CD4-positive, CD25-positive, alpha-beta regulatory T cell (primary cell): ENCODE data around the gene B4GALT4. TPM values are rescaled to one million over a fixed set of nuclear protein-coding genes. Genes with fewer than 3 reads are reported as not detected.
A peak's percentile ranks its signal among the peaks of the same experiment; 100 is the strongest.
"Not testable (repeated sequence)": the region's sequence is repeated elsewhere in the genome, so short reads cannot be mapped to it uniquely, and the experiment has no call there.

Experiments
- ATAC-seq, 2 donors: fragments of 150-1000 bp; cut with Tn5 transposase; one replicate each; pipeline ENCODE4 v1.10.0; 2021; ENCODE audit warnings: low read depth in 2 of 2, moderate number of reproducible peaks in 2 of 2, moderate library complexity in 1 of 2
- DNase-seq, 3 donors: peaks; one replicate each; pipeline versions ENCODE4 v3.0.0 to v3.0.0-alpha.2; 2012 to 2022; ENCODE audit warnings: mixed read lengths in 1 of 3
- H3K27ac ChIP-seq: one replicate; pipeline ENCODE4 v1.7.0; 2013; ENCODE audit warnings: mild to moderate bottlenecking, low read length; ENCODE audit not compliant: insufficient read depth, poor library complexity, severe bottlenecking
- H3K27me3 ChIP-seq: one replicate; pipeline ENCODE4 v1.7.0; 2013; ENCODE audit warnings: low read length; ENCODE audit not compliant: control insufficient read depth, insufficient read depth
- H3K36me3 ChIP-seq: one replicate; pipeline ENCODE4 v1.7.0; 2013; ENCODE audit warnings: mild to moderate bottlenecking, low read length, moderate library complexity; ENCODE audit not compliant: control insufficient read depth, insufficient read depth
- H3K4me1 ChIP-seq: 2 replicates; pipeline ENCODE4 v1.7.0; 2013; ENCODE audit warnings: mild to moderate bottlenecking, low read length; ENCODE audit not compliant: insufficient read depth, control insufficient read depth, poor library complexity, severe bottlenecking
- H3K4me3 ChIP-seq: one replicate; pipeline ENCODE4 v1.7.0; 2013; ENCODE audit warnings: low read depth, mild to moderate bottlenecking, low read length, moderate library complexity
- H3K9me3 ChIP-seq, 2 experiments: 1 replicate in 1 of 2; 2 replicates in 1 of 2; pipeline ENCODE4 v1.7.0; 2013; ENCODE audit warnings: low read length in 2 of 2, mild to moderate bottlenecking in 1 of 2, moderate library complexity in 1 of 2; ENCODE audit not compliant: control insufficient read depth in 2 of 2
- H3K27ac Mint-ChIP-seq, 3 donors: one replicate each; pipeline ENCODE4 v1.8.0; 2020 to 2022; ENCODE audit warnings: mild to moderate bottlenecking in 3 of 3, mixed read lengths in 3 of 3, moderate library complexity in 2 of 3
- H3K27me3 Mint-ChIP-seq: one replicate; pipeline ENCODE4 v1.8.0; 2022; ENCODE audit warnings: mild to moderate bottlenecking, mixed read lengths
- H3K36me3 Mint-ChIP-seq: one replicate; pipeline ENCODE4 v1.8.0; 2020; ENCODE audit warnings: mixed read lengths
- H3K4me1 Mint-ChIP-seq, 4 donors: one replicate each; pipeline ENCODE4 v1.8.0; 2020 to 2022; ENCODE audit warnings: mixed read lengths in 4 of 4, mild to moderate bottlenecking in 1 of 4
- H3K4me3 Mint-ChIP-seq, 4 donors: one replicate each; pipeline ENCODE4 v1.8.0; 2020 to 2022; ENCODE audit warnings: mild to moderate bottlenecking in 4 of 4, mixed read lengths in 4 of 4, moderate library complexity in 3 of 4
- H3K9me3 Mint-ChIP-seq, 7 donors: one replicate each; pipeline ENCODE4 v1.8.0; 2020 to 2022; ENCODE audit warnings: mixed read lengths in 7 of 7, mild to moderate bottlenecking in 3 of 7, moderate library complexity in 2 of 7
- polyA plus RNA-seq, 4 donors: library from polyadenylated mRNA; unstranded; fragments of 300-500 nt; fragmentation: Illumina TruSeq; gene quantifications; one replicate each; pipeline ENCODE4 v1.2.3, GENCODE V29; 2021
- total RNA-seq: library from RNA; stranded (reverse); gene quantifications from one replicate; pipeline ENCODE4 v1.2.3, GENCODE V29; 2022

Gene B4GALT4
- total RNA-seq (13.1 TPM), polyA plus RNA-seq (1 to 10 TPM; 6.4 to 8.0 (median 7.3) TPM)

DNA sequence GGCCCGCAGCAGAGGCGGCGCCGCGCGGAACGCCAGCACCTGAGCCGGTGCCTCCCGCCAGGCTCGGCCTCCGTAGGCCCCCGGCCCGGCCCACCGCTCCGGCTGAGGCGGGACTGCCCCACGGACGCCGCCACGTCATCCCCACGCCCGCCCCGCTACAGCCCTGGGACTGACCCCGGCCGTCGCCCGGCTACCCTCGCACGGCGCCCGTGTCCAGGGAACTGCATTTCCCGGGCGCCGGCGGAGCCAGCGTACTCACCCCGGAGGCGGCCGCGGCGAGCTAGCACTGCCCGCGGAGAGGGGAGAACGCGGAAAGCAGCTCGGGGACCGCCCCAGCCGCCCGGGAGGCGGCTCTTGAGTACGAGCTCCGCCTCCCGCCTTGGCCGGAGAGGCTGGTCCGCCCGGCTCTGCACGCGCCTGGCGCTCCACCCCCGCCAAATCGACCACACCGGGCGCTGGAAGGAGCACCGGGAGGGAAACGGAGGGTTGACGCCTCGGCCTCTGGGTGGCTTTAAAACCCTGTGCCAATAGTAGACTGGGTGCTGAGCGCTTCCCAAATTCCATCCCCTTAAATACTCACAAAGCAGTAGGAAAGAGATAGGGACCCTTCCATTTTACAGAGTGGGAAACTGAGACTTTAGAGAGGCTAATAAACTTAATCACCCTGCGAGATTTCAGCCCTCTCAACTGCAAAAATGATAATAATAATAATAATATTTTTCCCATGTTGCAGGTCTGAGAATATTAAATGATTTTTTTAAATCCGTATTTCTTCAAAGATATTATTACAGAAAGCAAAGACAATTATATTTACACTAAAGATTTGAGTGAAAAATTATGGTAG is at the start of gene B4GALT4:
TSS of gene B4GALT4 (minus strand) at position 288 of the 844 bp plus-strand sequence. CDS start 10,779 bp downstream, outside the sequence.
- Histone ChIP-seq H3K9me3 (no peaks in the 10 kb centered on the region), H3K27ac (peak within 1 kb of the TSS; percentile 75), H3K36me3 (peaks cover 10% of the 10 kb centered on the region), H3K4me1 (peaks cover 39% of the 10 kb centered on the region), H3K4me3 (peak within 1 kb of the TSS; percentile 84), H3K27me3 (no peaks in the 10 kb centered on the region)
- Mint-ChIP-seq H3K27ac (peak within 1 kb of the TSS; percentile 80 to 86 (median 81)), H3K4me3 (peak within 1 kb of the TSS; percentile 75 to 99 (median 90)), H3K9me3 (peaks cover 0 to 3% (median 0%) of the 10 kb centered on the region in 7 donors), H3K36me3 (peaks cover 9% of the 10 kb centered on the region), H3K27me3 (no peaks in the 10 kb centered on the region), H3K4me1 (peaks cover 23 to 47% (median 32%) of the 10 kb centered on the region in 4 donors)
- DNase-seq (peak; percentile 51 to 86 (median 64)), ATAC-seq (peak; percentile 69 to 72)

DNA sequence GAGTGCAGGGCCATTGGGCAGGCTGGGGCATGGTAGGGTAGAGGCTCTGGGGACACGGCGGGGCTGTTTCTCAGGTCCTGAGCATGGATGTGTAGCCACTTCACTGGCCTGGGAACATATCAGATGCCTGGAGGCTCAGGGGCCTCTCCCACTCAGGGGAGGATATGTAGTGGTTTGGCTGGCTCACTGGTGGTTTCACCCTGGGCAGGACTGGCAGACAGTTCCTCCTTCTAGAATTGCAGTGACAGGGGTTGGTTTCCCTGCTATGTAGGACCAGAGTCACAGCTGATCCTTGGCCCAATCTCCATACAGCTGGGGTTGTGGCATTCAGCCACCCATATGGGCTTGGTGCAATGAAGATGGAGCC is 48.7 kb upstream of the B4GALT4 start:
- no peak overlapping the region for H3K27ac Mint-ChIP-seq
- peaks cover 1 to 29% (median 12%) of the 10 kb centered on the region in 7 donors for H3K9me3 Mint-ChIP-seq
- no peak overlapping the region for H3K27ac ChIP-seq
- peaks cover 16% of the 10 kb centered on the region for H3K27me3 Mint-ChIP-seq
- H3K4me3 Mint-ChIP-seq, result no peak overlapping the region
- ATAC-seq, result no peak
- DNase-seq, result no peak
- H3K4me3 ChIP-seq, result no peak overlapping the region
- no peaks in the 10 kb centered on the region for H3K36me3 ChIP-seq
- H3K27me3 ChIP-seq, result peaks cover 8% of the 10 kb centered on the region
- H3K4me1 ChIP-seq, result peaks cover 16% of the 10 kb centered on the region
- H3K9me3 ChIP-seq, result peaks cover 17 to 20% of the 10 kb centered on the region in 2 experiments
- H3K36me3 Mint-ChIP-seq, result no peaks in the 10 kb centered on the region
- H3K4me1 Mint-ChIP-seq, result peaks cover 19 to 26% (median 20%) of the 10 kb centered on the region in 4 donors

GRCh38 chr3:119288669-119289403 is 48.2 kb upstream of the B4GALT4 start:
- H3K36me3 ChIP-seq, result no peaks in the 10 kb centered on the region
- Mint-ChIP-seq H3K27ac (no peak overlapping the region), H3K4me1 (peaks cover 19 to 23% (median 20%) of the 10 kb centered on the region in 4 donors), H3K36me3 (peaks cover 2% of the 10 kb centered on the region), H3K27me3 (peaks cover 21% of the 10 kb centered on the region), H3K9me3 (peaks cover 1 to 32% (median 15%) of the 10 kb centered on the region in 7 donors), H3K4me3 (no peak overlapping the region)
- H3K27me3 ChIP-seq, result peaks cover 8% of the 10 kb centered on the region
- ATAC-seq (no peak), DNase-seq (no peak)
- no peak overlapping the region for H3K27ac ChIP-seq
- peaks cover 17 to 20% of the 10 kb centered on the region in 2 experiments for H3K9me3 ChIP-seq
- H3K4me1 ChIP-seq, result peaks cover 16% of the 10 kb centered on the region
- H3K4me3 ChIP-seq, result no peak overlapping the region

GRCh38 chr3:119279584-119280243 is 39.0 kb upstream of the B4GALT4 start:
- no peak overlapping the region for H3K27ac ChIP-seq
- H3K27me3 ChIP-seq, result no peaks in the 10 kb centered on the region
- Mint-ChIP-seq H3K36me3 (peaks cover 15% of the 10 kb centered on the region), H3K9me3 (peaks cover 0 to 25% (median 10%) of the 10 kb centered on the region in 7 donors), H3K4me1 (peaks cover 0 to 2% (median under 1%) of the 10 kb centered on the region in 4 donors), H3K27ac (peak overlapping the region in 1 of 3 donors; percentile 54), H3K27me3 (peaks cover 11% of the 10 kb centered on the region), H3K4me3 (no peak overlapping the region)
- no peaks in the 10 kb centered on the region for H3K36me3 ChIP-seq
- H3K4me3 ChIP-seq, result no peak overlapping the region
- no peak for ATAC-seq
- peaks cover 4 to 18% of the 10 kb centered on the region in 2 experiments for H3K9me3 ChIP-seq
- no peaks in the 10 kb centered on the region for H3K4me1 ChIP-seq
- DNase-seq, result no peak

DNA sequence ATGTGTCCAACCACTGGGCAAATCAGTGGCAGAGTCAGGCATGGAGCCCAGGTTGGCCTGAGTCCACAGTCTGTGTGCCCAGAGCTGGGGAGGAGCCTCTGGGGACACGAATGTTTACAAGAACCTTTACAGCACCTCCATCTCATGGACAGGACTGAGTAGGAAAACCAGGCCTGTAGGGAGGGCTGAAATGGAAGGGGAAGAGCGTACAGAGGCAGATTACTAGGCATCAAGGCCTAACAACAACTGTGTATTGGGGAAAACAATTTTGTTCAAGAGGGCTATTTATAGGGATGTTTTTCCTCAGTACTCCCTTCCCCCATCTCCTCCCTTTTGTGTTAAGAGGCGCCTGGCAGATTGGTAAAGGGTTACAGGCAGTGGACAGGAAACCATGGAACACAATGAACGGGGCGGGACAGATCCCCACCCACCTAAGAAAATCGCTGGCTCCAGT is 38.5 kb upstream of the B4GALT4 start:
- peaks cover 15% of the 10 kb centered on the region for H3K36me3 Mint-ChIP-seq
- peaks cover 4 to 18% of the 10 kb centered on the region in 2 experiments for H3K9me3 ChIP-seq
- H3K27ac ChIP-seq, result no peak overlapping the region
- H3K36me3 ChIP-seq, result no peaks in the 10 kb centered on the region
- H3K4me3 Mint-ChIP-seq, result no peak overlapping the region
- H3K27me3 ChIP-seq, result no peaks in the 10 kb centered on the region
- peaks cover 0 to 24% (median 9%) of the 10 kb centered on the region in 7 donors for H3K9me3 Mint-ChIP-seq
- H3K4me1 Mint-ChIP-seq, result peaks cover 0 to 6% (median under 1%) of the 10 kb centered on the region in 4 donors
- peak overlapping the region in 1 of 3 donors; percentile 54 for H3K27ac Mint-ChIP-seq
- H3K4me1 ChIP-seq, result no peaks in the 10 kb centered on the region
- H3K27me3 Mint-ChIP-seq, result peaks cover 7% of the 10 kb centered on the region
- ATAC-seq (no peak), DNase-seq (no peak)
- H3K4me3 ChIP-seq, result no peak overlapping the region

- Mint-ChIP-seq H3K9me3 (peaks cover 0 to 3% (median 0%) of the 10 kb centered on the region in 7 donors), H3K4me3 (no peak overlapping the region), H3K4me1 (peaks cover 0 to 6% (median under 1%) of the 10 kb centered on the region in 4 donors), H3K36me3 (peaks cover 2% of the 10 kb centered on the region), H3K27ac (no peak overlapping the region), H3K27me3 (peaks cover 10% of the 10 kb centered on the region)
- Histone ChIP-seq H3K4me3 (no peak overlapping the region), H3K36me3 (no peaks in the 10 kb centered on the region), H3K9me3 (peaks cover 0 to under 1% of the 10 kb centered on the region in 2 experiments), H3K4me1 (no peaks in the 10 kb centered on the region), H3K27ac (no peak overlapping the region), H3K27me3 (no peaks in the 10 kb centered on the region)
- no peak for DNase-seq
- no peak for ATAC-seq
Measured at GRCh38 chr3:119276680-119277079, 36.0 kb upstream of the B4GALT4 start.

DNA sequence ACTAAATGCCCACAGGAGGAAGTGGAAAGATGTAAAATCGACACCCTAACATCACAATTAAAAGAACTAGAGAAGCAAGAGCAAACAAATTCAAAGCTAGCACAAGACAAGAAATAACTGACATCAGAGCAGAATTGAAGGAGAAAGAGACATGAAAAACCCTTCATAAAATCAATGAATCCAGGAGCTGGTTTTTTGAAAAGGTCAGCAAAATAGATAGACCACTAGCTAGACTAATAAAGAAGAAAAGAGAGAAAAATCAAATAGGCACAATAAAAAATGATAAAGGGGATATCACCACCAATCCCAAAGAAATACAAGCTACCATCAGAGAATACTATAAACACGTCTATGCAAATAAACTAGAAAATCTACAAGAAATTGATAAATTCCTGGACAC is 29.5 kb upstream of the B4GALT4 start:
- not testable (repeated sequence) for DNase-seq, H3K4me3 ChIP-seq, H3K27me3 ChIP-seq, H3K4me1 Mint-ChIP-seq, H3K4me3 Mint-ChIP-seq, H3K9me3 ChIP-seq, H3K36me3 ChIP-seq, ATAC-seq, H3K27ac ChIP-seq, H3K9me3 Mint-ChIP-seq, H3K4me1 ChIP-seq, H3K36me3 Mint-ChIP-seq, H3K27ac Mint-ChIP-seq
- peaks cover 52% of the 10 kb centered on the region for H3K27me3 Mint-ChIP-seq
